HEK293 (cell line): ENCODE measurements around the gene BIK.

Experiments used
- CTCF ChIA-PET: fragments of 350-600 bp; formaldehyde crosslinking; extraction: SDS; loops from one replicate; lab custom pipeline; 2021; ENCODE audit warnings: antibody characterized with exemption; lab: Yijun Ruan, JAX
- POLR2A ChIA-PET: fragments of 300-600 bp; formaldehyde crosslinking; extraction: SDS; loops from one replicate; lab custom pipeline; 2020; ENCODE audit warnings: antibody characterized with exemption, inconsistent platforms; lab: Yijun Ruan, JAX
- H3K27ac ChIP-seq: fragments of 200-500 bp; sonication (Bioruptor generic); 2 replicates; pipeline ENCODE4 v1.5.1; 2014; ENCODE audit warnings: low read depth, low read length, control low read depth, inconsistent platforms; ENCODE audit errors: extremely low read depth
- H3K36me3 ChIP-seq, 2 experiments: fragments of 200-500 bp in 1 of 2; sonication (Bioruptor generic) in 1 of 2; 1 replicate in 1 of 2; 2 replicates in 1 of 2; pipeline ENCODE4 v1.5.1; 2014 to 2017; ENCODE audit warnings: inconsistent platforms in 2 of 2, low read length in 2 of 2; ENCODE audit not compliant: control insufficient read depth in 2 of 2, insufficient read depth in 1 of 2
- H3K4me1 ChIP-seq: fragments of 200-500 bp; sonication (Bioruptor generic); 2 replicates; pipeline ENCODE4 v1.5.1; 2014; ENCODE audit warnings: mild to moderate bottlenecking, low read length, inconsistent platforms; ENCODE audit not compliant: control insufficient read depth, insufficient read depth
- H3K4me3 ChIP-seq: 2 replicates; pipeline ENCODE4 v1.5.1; 2011; ENCODE audit warnings: low read depth, mild to moderate bottlenecking, control low read depth, low read length, moderate library complexity
- H3K9me3 ChIP-seq: fragments of 200-500 bp; sonication (Bioruptor generic); 2 replicates; pipeline ENCODE4 v1.5.1; 2014; ENCODE audit warnings: low read depth, low read length, inconsistent platforms; ENCODE audit not compliant: control insufficient read depth, insufficient read depth
- HIC1 ChIP-seq: fragments of 450-650 bp; formaldehyde crosslinking; IDR thresholded peaks from 2 replicates; pipeline ENCODE4 v1.5.1; 2016; ENCODE audit warnings: missing biosample characterization, missing genetic modification characterization
- INSM2 ChIP-seq: fragments of 450-650 bp; formaldehyde crosslinking; IDR thresholded peaks from 2 replicates; pipeline ENCODE4 v1.5.1; 2016; ENCODE audit warnings: missing biosample characterization, missing genetic modification characterization
- YY1 ChIP-seq: fragments of 450-650 bp; formaldehyde crosslinking; IDR thresholded peaks from 2 replicates; pipeline ENCODE4 v1.5.1; 2018; ENCODE audit warnings: missing biosample characterization, missing genetic modification characterization
- ZBTB26 ChIP-seq: fragments of 450-650 bp; formaldehyde crosslinking; optimal IDR thresholded peaks from 2 replicates; pipeline ENCODE3; 2016; ENCODE audit warnings: missing biosample characterization, mild to moderate bottlenecking, missing genetic modification characterization
- ZFP41 ChIP-seq: fragments of 450-650 bp; formaldehyde crosslinking; IDR thresholded peaks from 2 replicates; pipeline ENCODE4 v1.5.1; 2016; ENCODE audit warnings: missing biosample characterization, missing genetic modification characterization, borderline replicate concordance
- ZNF169 ChIP-seq: fragments of 450-650 bp; formaldehyde crosslinking; IDR thresholded peaks from 2 replicates; pipeline ENCODE4 v1.5.1; 2016; ENCODE audit warnings: missing biosample characterization, missing genetic modification characterization
- ZNF362 ChIP-seq: fragments of 450-650 bp; formaldehyde crosslinking; IDR thresholded peaks from 2 replicates; pipeline ENCODE4 v1.5.1; 2016; ENCODE audit warnings: missing biosample characterization, missing genetic modification characterization
- ZNF398 ChIP-seq: fragments of 450-650 bp; formaldehyde crosslinking; IDR thresholded peaks from 2 replicates; pipeline ENCODE4 v1.5.1; 2017; ENCODE audit warnings: missing biosample characterization, missing genetic modification characterization
- ZNF514 ChIP-seq: fragments of 450-650 bp; formaldehyde crosslinking; IDR thresholded peaks from 2 replicates; pipeline ENCODE4 v1.5.1; 2016; ENCODE audit warnings: missing biosample characterization, missing genetic modification characterization
- ZNF580 ChIP-seq: fragments of 450-650 bp; formaldehyde crosslinking; IDR thresholded peaks from 2 replicates; pipeline ENCODE4 v1.5.1; 2016; ENCODE audit warnings: missing biosample characterization, missing genetic modification characterization
- ZNF585B ChIP-seq: fragments of 450-650 bp; formaldehyde crosslinking; IDR thresholded peaks from 2 replicates; pipeline ENCODE4 v1.5.1; 2016; ENCODE audit warnings: missing biosample characterization, missing genetic modification characterization
- ZNF677 ChIP-seq: fragments of 450-650 bp; IDR thresholded peaks from 2 replicates; pipeline ENCODE4 v1.5.0; 2018; ENCODE audit warnings: missing biosample characterization, mild to moderate bottlenecking, missing genetic modification characterization, moderate library complexity
- ZNF704 ChIP-seq: fragments of 450-650 bp; formaldehyde crosslinking; IDR thresholded peaks from 2 replicates; pipeline ENCODE4 v1.5.1; 2016; ENCODE audit warnings: missing biosample characterization, missing genetic modification characterization
- ZNF747 ChIP-seq: fragments of 450-650 bp; formaldehyde crosslinking; IDR thresholded peaks from 2 replicates; pipeline ENCODE4 v1.5.1; 2016; ENCODE audit warnings: missing biosample characterization, missing genetic modification characterization
- TF ChIP-seq, protein P1 (sequence below): fragments of 450-650 bp; formaldehyde crosslinking; IDR thresholded peaks from 2 replicates; pipeline ENCODE4 v1.5.1; 2016; ENCODE audit warnings: missing biosample characterization, missing genetic modification characterization, borderline replicate concordance
- TF ChIP-seq, protein P2 (sequence below): fragments of 450-650 bp; formaldehyde crosslinking; IDR thresholded peaks from 2 replicates; pipeline ENCODE4 v1.5.1; 2016; ENCODE audit warnings: missing biosample characterization, missing genetic modification characterization

Gene BIK

DNA sequence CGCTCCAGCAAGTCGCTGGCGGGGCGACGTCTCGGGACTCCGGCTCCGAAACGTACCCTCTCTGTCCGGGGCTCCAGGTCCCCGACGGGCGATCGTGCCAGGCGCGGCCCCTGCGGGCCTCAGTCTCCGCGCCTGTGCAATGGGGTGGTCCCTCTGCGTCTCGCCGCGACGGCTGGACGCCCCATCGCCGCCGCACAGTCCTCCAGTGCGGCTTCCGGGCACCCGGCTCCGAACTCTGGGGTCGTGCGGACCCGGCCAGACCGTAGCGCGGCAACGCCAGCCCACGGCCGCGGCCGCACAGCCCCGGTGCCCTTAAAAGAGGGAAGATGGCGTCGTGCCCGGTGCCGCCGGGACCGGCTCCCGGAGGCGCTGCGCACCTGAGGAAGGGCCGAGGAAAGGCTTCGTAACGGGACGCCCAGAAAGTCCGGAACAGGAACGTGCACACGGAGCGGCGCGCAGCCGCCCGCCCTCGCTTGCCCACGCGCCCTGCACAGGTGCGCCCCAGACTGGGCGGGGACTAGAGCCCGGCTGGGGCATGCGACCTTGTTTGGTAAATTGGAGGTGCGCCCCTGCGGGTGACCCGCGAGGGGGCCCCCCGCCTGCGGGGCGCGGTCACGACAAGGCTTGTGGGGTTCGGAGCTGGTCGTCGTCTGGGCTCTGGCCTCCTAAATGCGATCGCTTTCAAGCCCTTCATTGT, 525 bp downstream of the BIK start (continued):
- peak; percentile 68 for TF ChIP-seq ZBTB26 (tag by site-specific recombination)
- 0 out of 2 replicates have a peak, but pooled peaks have one; percentile 6 for TF ChIP-seq INSM2 (tag by site-specific recombination)
- TF ChIP-seq ZNF580 (tag by site-specific recombination): 0 out of 2 replicates have a peak, but pooled peaks have one; percentile 23
- 0 out of 2 replicates have a peak, but pooled peaks have one; percentile 12 for TF ChIP-seq ZNF398 (tag by site-specific recombination)
- peak; percentile 36; the same call in 1 of the 2 replicates for TF ChIP-seq HIC1
- no peak for TF ChIP-seq ZFP41 (tag by site-specific recombination)
- no peak for TF ChIP-seq ZNF585B (tag by site-specific recombination)
- TF ChIP-seq ZNF169 (tag by site-specific recombination): no peak
- peak; percentile 35; the same call in 1 of the 2 replicates for TF ChIP-seq YY1 (tag by site-specific recombination)
- no peak for TF ChIP-seq ZNF362

DNA sequence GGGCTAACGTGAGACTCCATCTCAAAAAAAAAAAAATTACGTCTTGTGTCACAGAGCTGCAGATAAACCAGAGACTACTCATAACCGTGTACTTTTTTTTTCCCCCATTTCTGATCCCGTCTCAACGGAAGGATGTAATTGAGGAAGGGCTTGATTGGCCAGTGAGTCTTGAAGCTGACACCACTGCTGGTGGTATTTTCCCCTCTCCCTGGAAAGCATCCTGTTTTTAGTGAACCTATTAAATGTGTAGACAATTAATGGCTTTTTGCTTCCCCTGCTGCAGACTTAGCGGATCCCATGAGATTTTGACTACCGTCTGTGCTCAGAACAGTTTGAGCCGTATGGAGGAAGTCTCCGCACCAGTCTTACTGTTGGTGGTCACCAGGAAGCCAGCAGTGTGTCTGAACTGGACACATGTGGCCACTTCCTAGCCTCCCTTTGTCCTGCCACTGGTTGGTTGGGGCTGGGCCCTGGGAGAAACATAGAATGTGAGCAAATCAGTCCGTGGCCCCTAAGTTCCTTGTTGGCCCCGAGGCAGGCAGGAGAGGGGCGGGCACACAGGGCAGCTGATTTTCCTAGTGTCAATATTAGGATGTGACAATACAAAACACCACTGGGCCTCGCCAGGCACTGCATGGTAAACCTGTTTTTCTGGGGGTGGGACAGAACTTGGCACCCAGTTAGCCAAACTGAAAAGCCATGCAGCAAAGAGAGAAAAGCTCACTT, 3.1 kb downstream of the BIK start:
- no peak overlapping the region for H3K27ac ChIP-seq
- ChIA-PET POLR2A (interaction anchor here (0.6 kb wide), 1 partner anchor 39 kb away, joined by 4 read pairs; no protein-coding TSS in a partner anchor), CTCF (no interaction called here)
- peaks cover 3% of the 10 kb centered on the region; the same call in 1 of the 2 replicates for H3K4me1 ChIP-seq
- no peaks in the 10 kb centered on the region for H3K36me3 ChIP-seq
- H3K4me3 ChIP-seq: no peak overlapping the region
- H3K9me3 ChIP-seq: no peaks in the 10 kb centered on the region
- TF ChIP-seq, protein P1, sequence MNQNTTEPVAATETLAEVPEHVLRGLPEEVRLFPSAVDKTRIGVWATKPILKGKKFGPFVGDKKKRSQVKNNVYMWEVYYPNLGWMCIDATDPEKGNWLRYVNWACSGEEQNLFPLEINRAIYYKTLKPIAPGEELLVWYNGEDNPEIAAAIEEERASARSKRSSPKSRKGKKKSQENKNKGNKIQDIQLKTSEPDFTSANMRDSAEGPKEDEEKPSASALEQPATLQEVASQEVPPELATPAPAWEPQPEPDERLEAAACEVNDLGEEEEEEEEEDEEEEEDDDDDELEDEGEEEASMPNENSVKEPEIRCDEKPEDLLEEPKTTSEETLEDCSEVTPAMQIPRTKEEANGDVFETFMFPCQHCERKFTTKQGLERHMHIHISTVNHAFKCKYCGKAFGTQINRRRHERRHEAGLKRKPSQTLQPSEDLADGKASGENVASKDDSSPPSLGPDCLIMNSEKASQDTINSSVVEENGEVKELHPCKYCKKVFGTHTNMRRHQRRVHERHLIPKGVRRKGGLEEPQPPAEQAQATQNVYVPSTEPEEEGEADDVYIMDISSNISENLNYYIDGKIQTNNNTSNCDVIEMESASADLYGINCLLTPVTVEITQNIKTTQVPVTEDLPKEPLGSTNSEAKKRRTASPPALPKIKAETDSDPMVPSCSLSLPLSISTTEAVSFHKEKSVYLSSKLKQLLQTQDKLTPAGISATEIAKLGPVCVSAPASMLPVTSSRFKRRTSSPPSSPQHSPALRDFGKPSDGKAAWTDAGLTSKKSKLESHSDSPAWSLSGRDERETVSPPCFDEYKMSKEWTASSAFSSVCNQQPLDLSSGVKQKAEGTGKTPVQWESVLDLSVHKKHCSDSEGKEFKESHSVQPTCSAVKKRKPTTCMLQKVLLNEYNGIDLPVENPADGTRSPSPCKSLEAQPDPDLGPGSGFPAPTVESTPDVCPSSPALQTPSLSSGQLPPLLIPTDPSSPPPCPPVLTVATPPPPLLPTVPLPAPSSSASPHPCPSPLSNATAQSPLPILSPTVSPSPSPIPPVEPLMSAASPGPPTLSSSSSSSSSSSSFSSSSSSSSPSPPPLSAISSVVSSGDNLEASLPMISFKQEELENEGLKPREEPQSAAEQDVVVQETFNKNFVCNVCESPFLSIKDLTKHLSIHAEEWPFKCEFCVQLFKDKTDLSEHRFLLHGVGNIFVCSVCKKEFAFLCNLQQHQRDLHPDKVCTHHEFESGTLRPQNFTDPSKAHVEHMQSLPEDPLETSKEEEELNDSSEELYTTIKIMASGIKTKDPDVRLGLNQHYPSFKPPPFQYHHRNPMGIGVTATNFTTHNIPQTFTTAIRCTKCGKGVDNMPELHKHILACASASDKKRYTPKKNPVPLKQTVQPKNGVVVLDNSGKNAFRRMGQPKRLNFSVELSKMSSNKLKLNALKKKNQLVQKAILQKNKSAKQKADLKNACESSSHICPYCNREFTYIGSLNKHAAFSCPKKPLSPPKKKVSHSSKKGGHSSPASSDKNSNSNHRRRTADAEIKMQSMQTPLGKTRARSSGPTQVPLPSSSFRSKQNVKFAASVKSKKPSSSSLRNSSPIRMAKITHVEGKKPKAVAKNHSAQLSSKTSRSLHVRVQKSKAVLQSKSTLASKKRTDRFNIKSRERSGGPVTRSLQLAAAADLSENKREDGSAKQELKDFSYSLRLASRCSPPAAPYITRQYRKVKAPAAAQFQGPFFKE (tag by site-specific recombination): no peak
- TF ChIP-seq ZNF747 (tag by site-specific recombination) (no peak), ZNF514 (no peak), ZNF704 (tag by site-specific recombination) (no peak), ZNF677 (no peak)
- TF ChIP-seq, protein P2, sequence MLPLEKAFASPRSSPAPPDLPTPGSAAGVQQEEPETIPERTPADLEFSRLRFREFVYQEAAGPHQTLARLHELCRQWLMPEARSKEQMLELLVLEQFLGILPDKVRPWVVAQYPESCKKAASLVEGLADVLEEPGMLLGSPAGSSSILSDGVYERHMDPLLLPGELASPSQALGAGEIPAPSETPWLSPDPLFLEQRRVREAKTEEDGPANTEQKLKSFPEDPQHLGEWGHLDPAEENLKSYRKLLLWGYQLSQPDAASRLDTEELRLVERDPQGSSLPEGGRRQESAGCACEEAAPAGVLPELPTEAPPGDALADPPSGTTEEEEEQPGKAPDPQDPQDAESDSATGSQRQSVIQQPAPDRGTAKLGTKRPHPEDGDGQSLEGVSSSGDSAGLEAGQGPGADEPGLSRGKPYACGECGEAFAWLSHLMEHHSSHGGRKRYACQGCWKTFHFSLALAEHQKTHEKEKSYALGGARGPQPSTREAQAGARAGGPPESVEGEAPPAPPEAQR (tag by site-specific recombination): no peak
